HG03571 (cell line): ENCODE results near the gene SETD3.

Experiments
- ATAC-seq: cut with Tn5 transposase; IDR thresholded peaks from one replicate; pipeline ENCODE4 v1.9.1; 2021; ENCODE audit not compliant: unreplicated experiment

The SETD3 gene

DNA sequence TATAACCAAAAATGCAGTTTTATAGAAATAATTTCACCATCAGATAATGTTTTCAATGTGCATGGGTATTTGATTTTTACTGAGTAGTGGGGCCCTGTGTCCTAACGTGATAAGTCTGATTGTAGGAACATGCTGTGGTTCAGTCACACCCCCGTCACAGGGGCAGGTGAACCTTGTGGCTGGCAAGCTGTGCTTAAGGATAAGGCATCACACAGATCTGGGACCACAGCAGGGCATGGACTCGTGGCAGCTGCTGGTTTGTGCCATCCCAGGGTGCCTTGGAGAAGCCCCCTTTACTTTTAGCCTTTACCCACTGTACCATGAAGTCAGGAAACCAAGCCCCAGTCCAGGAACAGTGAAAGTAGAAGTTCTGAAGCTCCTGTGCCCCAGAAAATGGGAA, 17.2 kb upstream of the SETD3 start:
- no peak for ATAC-seq

DNA sequence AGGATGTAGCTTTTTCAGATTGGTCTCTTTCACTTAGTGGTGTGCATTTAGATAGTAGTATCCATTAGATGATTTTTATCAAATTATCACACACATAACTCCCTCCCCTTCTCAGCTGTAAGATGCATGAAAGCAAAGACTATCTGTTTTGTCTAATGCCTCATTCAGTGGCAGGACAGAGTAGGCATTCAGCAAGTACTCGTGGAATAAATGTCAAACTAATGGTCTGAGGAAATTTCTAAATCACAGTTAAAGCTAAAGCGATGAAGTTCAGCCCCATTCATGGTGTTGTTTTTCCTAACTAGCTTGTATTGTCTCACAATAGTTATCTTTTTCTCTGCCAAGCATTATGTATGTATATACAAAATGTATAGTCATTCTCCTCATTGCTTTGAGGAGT, 16.7 kb upstream of the SETD3 start:
- ATAC-seq = no peak

GRCh38 chr14:99484106-99484505, 3.4 kb upstream of the SETD3 start:
- no peak for ATAC-seq

DNA sequence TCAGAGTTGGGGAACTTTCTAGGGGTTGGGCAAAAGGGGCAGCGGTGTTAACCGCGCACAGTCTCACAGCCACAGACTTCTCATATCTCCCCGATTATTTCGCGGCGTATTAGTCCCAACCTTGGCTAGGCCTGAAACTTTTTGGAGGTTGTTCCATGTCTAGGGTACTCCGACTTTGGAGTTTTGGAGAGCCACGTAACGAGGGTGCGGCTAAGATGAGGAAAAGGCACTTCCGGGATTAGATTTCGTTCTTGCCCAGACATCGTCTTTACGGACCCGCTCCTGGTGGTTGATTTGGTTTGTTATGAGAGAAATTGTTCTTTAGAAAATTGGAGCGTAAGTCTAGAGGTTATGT, 1.1 kb upstream of the SETD3 start:
- ATAC-seq = no peak

DNA sequence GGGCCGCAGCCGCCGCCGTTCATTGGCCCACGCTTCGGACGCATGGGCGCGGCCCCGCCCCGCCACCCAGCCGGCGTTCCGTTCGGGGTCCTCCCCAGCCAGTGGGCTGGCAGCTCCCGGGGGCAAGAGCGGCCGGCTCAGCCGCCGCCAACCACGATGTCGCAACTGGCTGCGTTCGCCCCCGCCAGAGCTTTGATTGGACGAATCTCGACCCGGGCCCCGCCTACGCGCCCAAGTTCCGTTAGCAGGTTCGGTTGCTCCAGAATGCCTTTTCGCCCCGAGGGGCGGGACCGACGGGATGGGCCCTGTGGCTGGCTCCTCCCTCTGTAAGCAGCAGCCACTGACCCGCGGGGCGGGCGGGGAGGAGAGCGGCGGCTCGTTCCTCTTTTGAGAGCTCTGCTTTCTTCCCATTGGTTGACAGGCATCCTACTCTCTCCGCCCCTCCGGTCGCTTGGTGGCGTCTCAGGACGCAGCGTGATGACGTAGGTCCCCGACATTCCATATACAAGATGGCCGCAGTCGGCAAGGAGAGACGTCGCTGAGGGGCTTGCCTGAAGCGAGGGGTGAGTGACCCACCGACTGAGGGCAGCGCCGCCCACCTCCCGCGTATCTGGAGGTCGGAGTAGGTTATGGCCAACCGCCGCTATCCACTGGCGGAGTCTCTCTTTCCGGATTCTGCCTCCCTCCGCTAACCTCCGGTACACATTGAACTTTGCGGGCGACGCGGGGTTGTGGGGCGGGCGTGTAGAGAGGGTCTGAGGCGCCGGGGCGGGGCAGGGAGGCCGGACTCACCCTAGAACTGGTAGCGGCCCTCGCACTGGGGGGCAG, 472 bp upstream of the SETD3 start, which contains the start of gene CCNK:
Gene CCNK, plus strand, starts transcription at position 493 of the 828 bp plus-strand sequence. CDS start 11,269 bp downstream, outside the sequence.
- peak; percentile 86 for ATAC-seq

GRCh38 chr14:99479160-99479905, 1.3 kb downstream of the SETD3 start:
- no peak for ATAC-seq

GRCh38 chr14:99478128-99478527, 2.5 kb downstream of the SETD3 start:
- no peak for ATAC-seq

GRCh38 chr14:99476864-99477263, 3.8 kb downstream of the SETD3 start:
- no peak for ATAC-seq

DNA sequence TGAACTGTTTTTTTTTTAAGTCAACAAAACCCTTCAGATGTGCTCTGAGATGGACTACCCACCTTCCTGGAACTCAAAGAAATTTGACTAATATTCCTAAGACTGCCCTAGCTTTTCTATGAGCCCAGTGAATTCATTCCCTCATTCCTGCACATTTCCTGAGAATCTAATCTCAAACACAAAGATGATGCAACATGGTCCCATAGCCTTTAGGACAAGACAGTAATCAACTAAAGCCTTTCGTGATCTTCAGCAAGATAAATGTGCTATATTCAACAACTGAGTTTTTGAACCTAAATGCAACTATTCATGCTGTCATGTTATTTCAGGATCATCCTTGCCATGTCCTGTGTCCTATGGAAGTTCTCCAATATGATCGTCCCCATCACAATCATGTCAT, 5.0 kb downstream of the SETD3 start:
- no peak for ATAC-seq

DNA sequence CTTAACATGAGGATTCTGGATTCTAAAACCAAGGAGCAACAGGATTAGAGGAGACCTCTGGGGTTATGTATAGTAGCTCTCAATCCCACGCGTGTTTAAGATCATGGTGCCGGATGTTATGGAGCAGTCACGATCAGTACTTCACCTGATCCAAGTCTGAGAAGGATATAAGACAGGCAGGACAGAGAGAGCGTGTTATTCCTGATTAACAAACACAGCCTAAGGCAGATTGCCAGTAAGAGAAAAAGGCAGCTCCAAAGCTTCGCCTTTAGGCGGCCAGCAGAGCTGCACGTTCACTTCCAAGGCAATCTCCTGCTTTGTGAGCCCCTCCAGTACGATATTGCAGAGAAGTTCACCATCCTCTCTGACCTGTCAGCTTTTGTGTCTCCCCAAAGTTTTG, 5.5 kb downstream of the SETD3 start:
- ATAC-seq = no peak

GRCh38 chr14:99473458-99473857, 7.2 kb downstream of the SETD3 start:
- no peak for ATAC-seq

- no peak for ATAC-seq
These were observed 7.7 kb downstream of the SETD3 start for GRCh38 chr14:99472937-99473336.

DNA sequence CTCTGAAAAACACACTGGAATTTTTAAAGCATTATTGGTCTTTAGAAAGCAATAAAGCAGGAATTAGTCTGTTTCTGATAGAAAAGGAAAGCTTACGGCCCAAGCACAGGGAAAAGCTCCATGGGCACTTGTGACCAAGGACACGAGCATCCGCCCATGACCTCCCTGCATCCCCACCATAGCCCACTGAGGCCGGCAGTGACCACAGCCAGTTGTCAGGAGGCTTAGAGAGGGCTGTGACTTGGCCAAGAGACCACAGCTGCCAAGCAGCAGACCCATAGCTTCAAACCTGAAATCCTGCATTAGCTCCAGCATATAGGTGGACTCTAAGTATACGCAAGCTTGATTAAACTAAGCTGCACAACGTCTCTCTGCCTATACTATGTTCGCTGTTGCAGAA, 8.9 kb downstream of the SETD3 start:
- ATAC-seq = no peak

DNA sequence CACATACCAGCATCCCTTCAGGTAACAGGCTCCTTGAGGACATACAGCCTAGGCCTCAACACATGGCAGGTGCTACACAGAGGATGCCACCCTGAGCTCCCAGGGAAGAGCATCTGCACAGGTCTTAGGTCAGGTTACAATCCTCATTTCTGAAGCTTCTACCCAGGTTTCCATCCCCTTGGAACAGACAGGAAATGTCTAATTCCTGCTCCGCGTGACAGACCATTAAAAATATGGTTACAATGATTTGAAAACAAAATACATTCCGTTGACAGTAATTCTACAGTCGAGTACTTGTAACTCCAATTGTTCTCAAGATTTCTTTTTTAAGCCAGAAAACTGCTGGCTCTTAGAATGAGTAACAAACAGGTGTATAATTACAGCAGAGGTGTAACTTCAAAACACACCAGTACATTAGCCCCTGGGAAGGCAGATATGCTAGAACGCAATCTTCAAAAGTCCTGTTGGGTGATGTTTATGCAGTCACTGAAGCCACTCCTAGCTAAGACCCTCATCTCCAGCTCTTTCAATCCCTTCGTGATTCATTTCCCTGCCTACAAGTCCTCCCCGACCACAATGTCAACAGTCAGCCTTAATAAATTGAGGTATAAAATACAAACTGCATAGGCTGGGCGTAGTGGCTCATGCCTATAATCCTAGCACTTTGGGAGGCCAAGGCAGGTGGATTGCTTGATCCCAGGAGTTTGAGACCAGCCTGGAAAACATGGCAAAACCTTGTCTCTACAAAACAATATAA, 11.6 kb downstream of the SETD3 start:
- no peak for ATAC-seq

GRCh38 chr14:99468081-99468480, 12.6 kb downstream of the SETD3 start:
- no peak for ATAC-seq

DNA sequence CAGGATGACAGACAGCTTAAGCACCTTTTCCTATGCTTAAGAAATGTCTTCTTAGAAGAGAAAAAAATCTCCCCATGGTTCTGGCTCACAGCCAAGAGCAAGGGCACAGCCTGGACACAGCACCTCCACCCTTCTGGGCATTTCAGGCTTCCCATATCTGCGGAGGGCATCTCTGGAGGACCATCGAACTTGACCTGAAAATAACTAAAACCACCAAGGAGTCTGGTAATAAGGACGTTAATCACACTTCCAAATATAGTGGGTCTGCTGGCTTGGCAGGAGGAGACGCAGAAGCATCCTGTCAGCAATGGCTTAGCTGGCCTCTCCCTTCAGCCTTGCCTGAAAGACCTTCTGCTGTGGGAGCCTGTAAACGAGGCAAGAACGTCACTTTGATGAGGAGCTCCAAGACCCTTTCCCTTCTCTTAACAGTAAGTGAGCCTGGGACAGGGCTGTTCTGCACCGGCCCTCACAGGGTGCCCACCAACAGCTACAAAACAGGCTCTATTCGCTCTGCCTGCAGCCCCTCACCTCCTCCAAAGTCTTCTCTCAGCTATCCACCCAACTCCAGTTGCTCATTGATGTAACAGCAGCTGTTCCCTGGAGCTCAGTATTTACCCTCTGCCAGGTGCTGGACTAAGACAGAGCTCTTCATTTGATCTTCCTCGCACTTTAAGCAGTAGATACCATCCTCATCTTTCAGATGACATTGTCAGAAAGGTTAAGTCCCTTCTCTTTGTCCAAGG, 13.2 kb downstream of the SETD3 start:
- no peak for ATAC-seq

DNA sequence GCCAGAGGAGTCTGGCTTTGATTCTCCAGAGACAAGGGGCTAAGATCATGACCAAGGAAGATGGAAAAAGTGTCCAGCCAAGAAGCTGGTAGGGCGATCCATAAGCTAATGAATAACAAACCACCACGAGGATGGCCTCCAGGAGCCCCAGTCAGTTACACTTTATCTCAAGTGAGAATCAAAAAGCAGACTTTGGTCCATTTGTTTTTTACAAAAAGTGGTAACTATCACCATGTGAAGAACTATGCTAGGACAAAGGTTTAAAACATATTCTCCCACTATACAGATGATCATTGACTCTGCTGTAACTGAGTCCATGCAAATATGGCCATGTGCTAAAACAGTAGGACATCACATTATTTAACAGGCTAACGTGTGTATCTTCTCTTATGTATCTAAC, 13.9 kb downstream of the SETD3 start:
- no peak for ATAC-seq

- no peak for ATAC-seq
These were observed 15.4 kb downstream of the SETD3 start for GRCh38 chr14:99465288-99465687.

GRCh38 chr14:99463974-99464373, 16.7 kb downstream of the SETD3 start:
- ATAC-seq = no peak

DNA sequence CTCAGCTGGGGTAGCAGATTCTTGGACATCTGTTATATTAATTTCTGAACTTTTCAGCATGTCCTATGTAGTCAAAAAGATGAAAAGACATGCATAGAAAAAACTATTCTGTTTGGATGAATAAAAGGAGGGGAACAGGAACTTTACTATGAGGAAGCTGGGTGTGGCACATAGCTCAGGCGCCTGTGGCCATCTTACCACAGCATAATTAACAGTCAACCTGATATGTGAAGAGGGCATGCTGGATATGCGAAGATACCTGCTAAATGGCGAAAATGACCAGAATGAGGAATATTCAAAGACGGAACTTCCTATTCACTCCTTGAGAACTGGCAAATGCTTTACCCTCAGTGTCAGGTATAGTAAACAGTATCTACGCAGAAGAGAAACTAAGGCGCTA, 18.4 kb downstream of the SETD3 start:
- no peak for ATAC-seq
